ENCODE results near the gene RNF130.

RNF130 gene

DNA sequence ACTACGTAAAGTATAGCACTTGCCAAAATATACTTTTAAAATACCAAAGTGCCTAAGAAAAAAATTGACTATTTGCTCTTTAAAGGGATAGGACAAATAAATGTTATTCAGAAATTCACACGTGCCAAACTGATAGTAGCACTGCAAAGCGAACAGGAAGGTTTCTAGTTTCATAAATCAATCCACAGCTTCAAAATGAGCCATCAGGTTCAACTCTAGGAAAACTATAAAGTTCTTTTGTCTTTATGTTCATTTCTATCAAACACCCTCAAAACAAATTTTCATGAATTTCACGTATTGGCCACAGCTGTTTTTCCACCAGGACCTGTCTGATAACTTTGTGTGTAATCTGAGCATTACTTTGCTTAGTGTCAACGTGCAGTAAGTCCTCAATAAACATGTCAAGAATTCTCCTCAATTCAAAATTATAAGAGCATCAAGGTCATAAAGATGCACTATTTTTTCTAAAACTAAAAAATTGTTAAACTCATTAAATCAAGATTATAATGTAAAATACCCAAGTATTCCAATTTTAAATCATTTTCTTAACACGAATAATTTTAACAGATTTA lies 3.0 kb downstream of the RNF130 start:
- H3K9ac ChIP-seq (ENCODE audit: low read depth, low read length) = no peak overlapping the region
- H3K4me1 ChIP-seq (ENCODE audit: control insufficient read depth, insufficient read depth, low read length) = peaks cover 37% of the 10 kb centered on the region
- H3K4me3 ChIP-seq (ENCODE audit: low read depth, low read length) = peak overlapping the region; percentile 98
- H3K27ac ChIP-seq (ENCODE audit: low read depth, low read length) = no peak overlapping the region
- H3K36me3 ChIP-seq (ENCODE audit: control insufficient read depth, insufficient read depth, low read length) = 0 out of 2 replicates have a peak, but pooled peaks cover 2% of the 10 kb centered on the region
- peaks cover 10% of the 10 kb centered on the region for H3K9me3 ChIP-seq (ENCODE audit: control insufficient read depth, insufficient read depth, low read length)
- H3K27me3 ChIP-seq (ENCODE audit: control insufficient read depth, insufficient read depth, low read length) = peaks cover 20% of the 10 kb centered on the region

DNA sequence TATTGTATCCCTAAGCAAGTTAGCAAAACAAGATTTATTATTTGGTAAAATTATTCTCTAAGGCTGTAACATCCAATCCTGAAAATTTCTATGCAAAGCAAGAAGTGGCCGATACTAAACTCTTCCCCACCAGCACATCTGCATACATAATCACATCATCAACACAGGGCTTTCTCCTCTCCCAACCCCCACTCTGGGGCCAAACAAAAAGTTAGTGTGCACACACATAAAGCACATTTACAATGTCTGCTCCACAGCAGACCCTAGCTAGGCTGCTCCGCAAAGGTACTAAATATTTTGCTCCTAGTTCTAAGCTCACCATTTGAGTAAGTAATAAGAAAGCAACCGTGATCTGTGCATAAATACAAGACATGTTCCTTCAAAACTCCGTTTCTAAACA lies 3.6 kb downstream of the RNF130 start:
- Histone ChIP-seq H3K27me3 (ENCODE audit: control insufficient read depth, insufficient read depth, low read length) (peaks cover 14% of the 10 kb centered on the region), H3K9ac (ENCODE audit: low read depth, low read length) (no peak overlapping the region), H3K36me3 (ENCODE audit: control insufficient read depth, insufficient read depth, low read length) (0 out of 2 replicates have a peak, but pooled peaks cover 2% of the 10 kb centered on the region), H3K9me3 (ENCODE audit: control insufficient read depth, insufficient read depth, low read length) (peaks cover 9% of the 10 kb centered on the region), H3K4me1 (ENCODE audit: control insufficient read depth, insufficient read depth, low read length) (peaks cover 37% of the 10 kb centered on the region), H3K4me3 (ENCODE audit: low read depth, low read length) (peak overlapping the region; percentile 31; the same call in 1 of the 2 replicates), H3K27ac (ENCODE audit: low read depth, low read length) (no peak overlapping the region)

DNA sequence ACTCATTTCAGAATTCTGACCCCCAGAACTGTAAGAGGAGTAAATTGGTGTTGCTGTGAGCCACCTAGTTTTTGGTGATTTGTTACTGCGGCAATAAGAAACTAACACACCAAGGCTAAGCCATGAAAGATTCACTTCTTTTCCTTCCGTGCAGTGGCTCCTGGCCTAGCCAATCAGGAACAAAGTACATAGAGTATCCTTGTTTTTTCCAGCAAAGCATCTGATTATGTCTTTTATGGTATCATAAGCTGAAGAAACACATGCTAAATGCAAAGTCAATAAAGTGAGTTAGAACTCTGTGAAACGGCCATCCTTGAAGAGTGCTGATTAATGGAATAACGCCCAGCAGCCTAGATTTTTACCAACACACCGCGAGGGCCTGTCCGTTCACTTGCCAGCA lies 11.4 kb downstream of the RNF130 start:
- Histone ChIP-seq H3K9ac (ENCODE audit: low read depth, low read length) (no peak overlapping the region), H3K9me3 (ENCODE audit: control insufficient read depth, insufficient read depth, low read length) (no peaks in the 10 kb centered on the region), H3K27ac (ENCODE audit: low read depth, low read length) (peak overlapping the region; percentile 44), H3K4me3 (ENCODE audit: low read depth, low read length) (no peak overlapping the region), H3K4me1 (ENCODE audit: control insufficient read depth, insufficient read depth, low read length) (peaks cover 46% of the 10 kb centered on the region), H3K36me3 (ENCODE audit: control insufficient read depth, insufficient read depth, low read length) (no peaks in the 10 kb centered on the region), H3K27me3 (ENCODE audit: control insufficient read depth, insufficient read depth, low read length) (no peaks in the 10 kb centered on the region)

- Histone ChIP-seq H3K36me3 (ENCODE audit: control insufficient read depth, insufficient read depth, low read length) (no peaks in the 10 kb centered on the region), H3K4me1 (ENCODE audit: control insufficient read depth, insufficient read depth, low read length) (peaks cover 50% of the 10 kb centered on the region), H3K9me3 (ENCODE audit: control insufficient read depth, insufficient read depth, low read length) (no peaks in the 10 kb centered on the region)
These were observed 12.2 kb downstream of the RNF130 start for GRCh38 chr5:180059326-180059725.

DNA sequence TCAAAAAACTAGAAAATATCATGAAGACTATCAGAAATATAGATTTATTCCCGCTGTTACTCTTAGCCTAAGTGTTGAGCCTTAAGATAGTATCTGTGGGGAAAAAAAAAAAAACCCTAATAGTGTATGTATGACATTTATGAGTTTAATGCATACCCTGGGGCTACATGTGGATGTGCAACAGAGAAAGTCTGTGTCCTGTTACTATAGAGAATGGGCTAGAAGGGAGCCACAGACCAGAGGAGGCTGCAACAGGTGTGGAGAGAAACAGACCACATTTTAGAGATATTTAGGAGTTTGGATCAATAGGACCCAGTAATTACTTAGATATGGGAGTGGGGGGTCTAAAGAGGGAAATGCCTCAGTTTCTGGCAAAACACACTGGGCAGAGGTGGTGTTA lies 15.4 kb downstream of the RNF130 start:
- H3K4me1 ChIP-seq (ENCODE audit: control insufficient read depth, insufficient read depth, low read length) = peaks cover 57% of the 10 kb centered on the region
- H3K27me3 ChIP-seq (ENCODE audit: control insufficient read depth, insufficient read depth, low read length) = no peaks in the 10 kb centered on the region
- H3K9me3 ChIP-seq (ENCODE audit: control insufficient read depth, insufficient read depth, low read length) = no peaks in the 10 kb centered on the region
- peak overlapping the region; percentile 49 for H3K27ac ChIP-seq (ENCODE audit: low read depth, low read length)
- no peaks in the 10 kb centered on the region for H3K36me3 ChIP-seq (ENCODE audit: control insufficient read depth, insufficient read depth, low read length)
- no peak overlapping the region for H3K4me3 ChIP-seq (ENCODE audit: low read depth, low read length)
- H3K9ac ChIP-seq (ENCODE audit: low read depth, low read length) = no peak overlapping the region

More at GRCh38 chr5:180059326-180059725, 12.2 kb downstream of the RNF130 start:
- Histone ChIP-seq H3K27me3 (ENCODE audit: control insufficient read depth, insufficient read depth, low read length) (no peaks in the 10 kb centered on the region), H3K27ac (ENCODE audit: low read depth, low read length) (peak overlapping the region; percentile 21), H3K9ac (ENCODE audit: low read depth, low read length) (no peak overlapping the region), H3K4me3 (ENCODE audit: low read depth, low read length) (no peak overlapping the region)

DNA sequence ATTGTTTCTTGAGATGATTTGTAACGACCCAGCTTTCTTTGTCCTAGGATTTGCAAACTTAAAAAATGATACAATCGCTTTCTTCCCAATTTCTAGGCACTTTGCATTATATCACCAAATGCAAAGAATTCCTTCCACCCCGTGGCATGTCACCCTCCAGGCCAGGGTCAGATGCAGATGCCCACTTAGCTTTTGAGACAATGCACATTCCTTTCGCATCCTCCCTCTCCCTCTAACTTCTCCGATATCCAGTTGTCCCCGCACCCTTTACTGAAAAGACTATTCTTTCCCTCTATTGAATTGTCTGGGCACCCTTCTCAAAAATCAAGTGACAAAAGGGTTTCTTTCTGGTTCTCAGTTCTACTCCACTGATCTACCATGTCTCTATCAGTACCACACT lies 17.3 kb downstream of the RNF130 start:
- Histone ChIP-seq H3K4me3 (ENCODE audit: low read depth, low read length) (no peak overlapping the region), H3K27me3 (ENCODE audit: control insufficient read depth, insufficient read depth, low read length) (no peaks in the 10 kb centered on the region), H3K27ac (ENCODE audit: low read depth, low read length) (no peak overlapping the region), H3K4me1 (ENCODE audit: control insufficient read depth, insufficient read depth, low read length) (peaks cover 57% of the 10 kb centered on the region), H3K36me3 (ENCODE audit: control insufficient read depth, insufficient read depth, low read length) (no peaks in the 10 kb centered on the region), H3K9me3 (ENCODE audit: control insufficient read depth, insufficient read depth, low read length) (no peaks in the 10 kb centered on the region), H3K9ac (ENCODE audit: low read depth, low read length) (no peak overlapping the region)

DNA sequence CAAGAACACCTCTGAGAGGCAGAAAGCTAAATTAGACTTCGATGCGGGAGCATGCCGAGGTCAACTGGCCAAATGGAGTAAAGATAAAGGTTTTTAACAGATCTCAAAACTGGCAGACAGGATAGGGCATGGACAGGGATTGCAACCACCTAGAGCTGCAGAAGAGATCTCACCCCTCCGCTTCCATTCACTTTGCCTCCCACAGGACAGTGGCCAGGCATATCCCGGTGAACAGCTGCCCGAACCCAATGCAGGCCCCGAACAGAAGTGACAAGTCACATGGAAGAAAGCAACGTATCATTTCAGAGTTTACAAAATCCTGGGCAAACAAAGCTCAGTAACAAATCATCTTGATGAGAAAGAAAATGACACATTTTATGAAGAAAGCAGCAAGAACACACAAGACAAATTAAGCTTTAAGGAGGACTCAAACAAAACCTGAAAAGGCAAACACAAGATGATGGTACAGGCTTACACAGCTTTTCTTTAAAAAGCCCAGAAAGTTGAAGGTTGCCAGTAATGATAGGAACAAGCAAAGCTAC lies 18.4 kb downstream of the RNF130 start:
- Histone ChIP-seq H3K9ac (ENCODE audit: low read depth, low read length) (no peak overlapping the region), H3K4me1 (ENCODE audit: control insufficient read depth, insufficient read depth, low read length) (peaks cover 60% of the 10 kb centered on the region), H3K27ac (ENCODE audit: low read depth, low read length) (no peak overlapping the region), H3K27me3 (ENCODE audit: control insufficient read depth, insufficient read depth, low read length) (no peaks in the 10 kb centered on the region), H3K4me3 (ENCODE audit: low read depth, low read length) (no peak overlapping the region), H3K9me3 (ENCODE audit: control insufficient read depth, insufficient read depth, low read length) (no peaks in the 10 kb centered on the region), H3K36me3 (ENCODE audit: control insufficient read depth, insufficient read depth, low read length) (no peaks in the 10 kb centered on the region)

- H3K9me3 ChIP-seq (ENCODE audit: control insufficient read depth, insufficient read depth, low read length) = no peaks in the 10 kb centered on the region
- H3K4me1 ChIP-seq (ENCODE audit: control insufficient read depth, insufficient read depth, low read length) = peaks cover 56% of the 10 kb centered on the region
- no peaks in the 10 kb centered on the region for H3K36me3 ChIP-seq (ENCODE audit: control insufficient read depth, insufficient read depth, low read length)
- no peak overlapping the region for H3K4me3 ChIP-seq (ENCODE audit: low read depth, low read length)
- no peaks in the 10 kb centered on the region for H3K27me3 ChIP-seq (ENCODE audit: control insufficient read depth, insufficient read depth, low read length)
- H3K9ac ChIP-seq (ENCODE audit: low read depth, low read length) = no peak overlapping the region
- H3K27ac ChIP-seq (ENCODE audit: low read depth, low read length) = no peak overlapping the region
These were observed 19.2 kb downstream of the RNF130 start for GRCh38 chr5:180052211-180052818.

DNA sequence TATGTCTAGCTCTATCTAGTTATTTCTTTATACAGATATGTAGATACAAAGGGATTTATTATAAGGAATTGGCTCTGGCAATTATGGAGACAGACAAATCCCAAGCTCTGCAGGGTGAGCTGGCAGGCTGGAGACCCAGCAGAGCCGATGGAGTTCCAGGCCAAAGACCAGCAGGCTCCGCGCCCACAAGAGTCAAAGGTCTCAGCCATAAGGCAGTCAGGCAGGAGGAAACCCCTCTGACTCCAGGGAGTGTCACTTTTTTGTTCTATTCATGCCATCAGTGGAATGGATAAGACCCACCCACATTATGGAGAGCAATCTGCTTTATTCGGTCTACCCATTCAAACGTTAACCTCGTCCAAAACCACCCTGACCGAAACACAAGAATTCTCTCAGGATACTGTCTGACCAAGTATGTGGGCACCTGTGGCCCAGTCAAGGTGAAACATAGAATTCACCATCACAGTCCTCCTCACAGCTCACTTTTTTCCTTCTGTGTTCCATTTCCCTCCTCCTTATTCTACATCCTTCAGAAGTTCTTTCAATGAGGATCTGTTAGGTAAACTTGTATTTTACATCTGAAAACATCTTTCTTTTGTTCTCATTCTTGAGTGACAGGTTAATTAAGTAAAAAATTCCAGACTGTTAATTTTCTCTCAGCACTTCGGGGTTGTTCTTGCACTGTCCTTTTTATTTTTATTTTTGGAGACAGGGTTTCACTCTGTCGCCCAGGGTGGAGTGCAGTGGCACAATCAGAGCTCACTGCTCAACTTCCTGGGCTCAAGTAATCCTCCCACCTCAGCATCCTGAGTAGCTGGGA lies 21.2 kb downstream of the RNF130 start:
- no peak overlapping the region for H3K4me3 ChIP-seq (ENCODE audit: low read depth, low read length)
- no peak overlapping the region for H3K9ac ChIP-seq (ENCODE audit: low read depth, low read length)
- H3K27ac ChIP-seq (ENCODE audit: low read depth, low read length) = peak overlapping the region; percentile 12
- H3K9me3 ChIP-seq (ENCODE audit: control insufficient read depth, insufficient read depth, low read length) = peaks cover 10% of the 10 kb centered on the region
- no peaks in the 10 kb centered on the region for H3K27me3 ChIP-seq (ENCODE audit: control insufficient read depth, insufficient read depth, low read length)
- peaks cover 5% of the 10 kb centered on the region; the same call in 1 of the 2 replicates for H3K36me3 ChIP-seq (ENCODE audit: control insufficient read depth, insufficient read depth, low read length)
- H3K4me1 ChIP-seq (ENCODE audit: control insufficient read depth, insufficient read depth, low read length) = peaks cover 44% of the 10 kb centered on the region

DNA sequence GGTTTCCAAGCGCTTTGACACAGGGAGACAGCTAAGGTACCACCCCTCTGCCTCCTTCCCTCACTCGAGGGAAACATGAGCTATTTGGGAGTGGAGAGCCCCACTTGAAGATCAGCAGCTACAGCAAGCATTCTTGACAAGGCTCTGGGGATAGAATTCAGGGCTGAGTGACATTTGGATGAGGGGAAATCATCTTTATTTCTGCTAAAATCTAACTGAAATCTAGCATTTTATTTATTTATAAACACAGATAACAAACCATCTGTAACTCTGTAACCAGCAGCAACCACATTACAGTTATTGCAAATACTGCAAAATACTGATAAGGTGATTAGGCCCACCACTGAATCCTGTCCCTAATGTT lies 22.4 kb downstream of the RNF130 start:
- no peak overlapping the region for H3K4me3 ChIP-seq (ENCODE audit: low read depth, low read length)
- H3K9ac ChIP-seq (ENCODE audit: low read depth, low read length) = no peak overlapping the region
- H3K4me1 ChIP-seq (ENCODE audit: control insufficient read depth, insufficient read depth, low read length) = peaks cover 37% of the 10 kb centered on the region
- peaks cover 10% of the 10 kb centered on the region for H3K9me3 ChIP-seq (ENCODE audit: control insufficient read depth, insufficient read depth, low read length)
- H3K27ac ChIP-seq (ENCODE audit: low read depth, low read length) = no peak overlapping the region
- no peaks in the 10 kb centered on the region for H3K27me3 ChIP-seq (ENCODE audit: control insufficient read depth, insufficient read depth, low read length)
- peaks cover 5% of the 10 kb centered on the region; the same call in 1 of the 2 replicates for H3K36me3 ChIP-seq (ENCODE audit: control insufficient read depth, insufficient read depth, low read length)

GRCh38 chr5:180047667-180048066 lies 23.9 kb downstream of the RNF130 start:
- H3K9me3 ChIP-seq (ENCODE audit: control insufficient read depth, insufficient read depth, low read length) = peaks cover 10% of the 10 kb centered on the region
- H3K9ac ChIP-seq (ENCODE audit: low read depth, low read length) = no peak overlapping the region

More at GRCh38 chr5:180047667-180048066, 23.9 kb downstream of the RNF130 start:
- H3K27ac ChIP-seq (ENCODE audit: low read depth, low read length) = no peak overlapping the region
- H3K36me3 ChIP-seq (ENCODE audit: control insufficient read depth, insufficient read depth, low read length) = peaks cover 5% of the 10 kb centered on the region; the same call in 1 of the 2 replicates
- H3K27me3 ChIP-seq (ENCODE audit: control insufficient read depth, insufficient read depth, low read length) = no peaks in the 10 kb centered on the region
- H3K4me3 ChIP-seq (ENCODE audit: low read depth, low read length) = no peak overlapping the region
- H3K4me1 ChIP-seq (ENCODE audit: control insufficient read depth, insufficient read depth, low read length) = peaks cover 26% of the 10 kb centered on the region

Measured in HUES48 (cell line).